ENCODE data around the gene KATNB1. TPM values are rescaled to one million over a fixed set of nuclear protein-coding genes. Genes with fewer than 3 reads are reported as not detected.

The KATNB1 gene
- total RNA-seq, 1 experiment from 2014 or later = 60.4 TPM

DNA sequence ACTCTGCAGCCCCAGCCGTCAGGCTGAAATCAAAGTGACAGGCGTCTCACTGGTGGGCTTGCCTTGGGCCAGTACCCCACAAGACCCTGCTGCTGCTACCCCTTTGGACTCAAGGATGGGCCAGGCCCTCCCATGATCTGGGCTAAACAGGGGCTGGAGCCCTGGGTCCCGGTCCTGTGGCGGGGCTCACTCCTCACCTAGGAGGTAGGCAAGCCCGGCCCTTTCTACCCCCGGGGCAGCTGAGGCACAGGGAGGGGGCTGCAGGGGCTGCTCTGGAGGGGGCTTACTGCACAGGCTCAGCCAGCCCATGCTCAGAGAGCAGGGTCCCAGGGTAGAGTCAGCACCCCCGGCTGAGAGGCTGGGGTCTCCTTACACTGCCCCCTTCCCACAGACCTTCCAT is 23.6 kb downstream of the KATNB1 start (continued):
- TF ChIP-seq, protein P1, sequence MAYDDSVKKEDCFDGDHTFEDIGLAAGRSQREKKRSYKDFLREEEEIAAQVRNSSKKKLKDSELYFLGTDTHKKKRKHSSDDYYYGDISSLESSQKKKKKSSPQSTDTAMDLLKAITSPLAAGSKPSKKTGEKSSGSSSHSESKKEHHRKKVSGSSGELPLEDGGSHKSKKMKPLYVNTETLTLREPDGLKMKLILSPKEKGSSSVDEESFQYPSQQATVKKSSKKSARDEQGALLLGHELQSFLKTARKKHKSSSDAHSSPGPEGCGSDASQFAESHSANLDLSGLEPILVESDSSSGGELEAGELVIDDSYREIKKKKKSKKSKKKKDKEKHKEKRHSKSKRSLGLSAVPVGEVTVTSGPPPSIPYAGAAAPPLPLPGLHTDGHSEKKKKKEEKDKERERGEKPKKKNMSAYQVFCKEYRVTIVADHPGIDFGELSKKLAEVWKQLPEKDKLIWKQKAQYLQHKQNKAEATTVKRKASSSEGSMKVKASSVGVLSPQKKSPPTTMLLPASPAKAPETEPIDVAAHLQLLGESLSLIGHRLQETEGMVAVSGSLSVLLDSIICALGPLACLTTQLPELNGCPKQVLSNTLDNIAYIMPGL (CRISPR knock-in tag; IDR thresholded peaks at IDR 0.05) = no peak
- TF ChIP-seq ELF4 (CRISPR knock-in tag; IDR thresholded peaks at IDR 0.05; ENCODE audit: low read depth) (no peak), NFE2L1 (CRISPR knock-in tag; IDR thresholded peaks at IDR 0.05) (no peak), CREB1 (CRISPR knock-in tag; IDR thresholded peaks at IDR 0.05) (no peak), JUN (CRISPR knock-in tag; IDR thresholded peaks at IDR 0.05) (no peak), SMAD3 (CRISPR knock-in tag; IDR thresholded peaks at IDR 0.05; ENCODE audit: borderline replicate concordance) (no peak), SP1 (CRISPR knock-in tag; conservative IDR thresholded peaks at IDR 0.05) (no peak)
- TF ChIP-seq, protein P2, sequence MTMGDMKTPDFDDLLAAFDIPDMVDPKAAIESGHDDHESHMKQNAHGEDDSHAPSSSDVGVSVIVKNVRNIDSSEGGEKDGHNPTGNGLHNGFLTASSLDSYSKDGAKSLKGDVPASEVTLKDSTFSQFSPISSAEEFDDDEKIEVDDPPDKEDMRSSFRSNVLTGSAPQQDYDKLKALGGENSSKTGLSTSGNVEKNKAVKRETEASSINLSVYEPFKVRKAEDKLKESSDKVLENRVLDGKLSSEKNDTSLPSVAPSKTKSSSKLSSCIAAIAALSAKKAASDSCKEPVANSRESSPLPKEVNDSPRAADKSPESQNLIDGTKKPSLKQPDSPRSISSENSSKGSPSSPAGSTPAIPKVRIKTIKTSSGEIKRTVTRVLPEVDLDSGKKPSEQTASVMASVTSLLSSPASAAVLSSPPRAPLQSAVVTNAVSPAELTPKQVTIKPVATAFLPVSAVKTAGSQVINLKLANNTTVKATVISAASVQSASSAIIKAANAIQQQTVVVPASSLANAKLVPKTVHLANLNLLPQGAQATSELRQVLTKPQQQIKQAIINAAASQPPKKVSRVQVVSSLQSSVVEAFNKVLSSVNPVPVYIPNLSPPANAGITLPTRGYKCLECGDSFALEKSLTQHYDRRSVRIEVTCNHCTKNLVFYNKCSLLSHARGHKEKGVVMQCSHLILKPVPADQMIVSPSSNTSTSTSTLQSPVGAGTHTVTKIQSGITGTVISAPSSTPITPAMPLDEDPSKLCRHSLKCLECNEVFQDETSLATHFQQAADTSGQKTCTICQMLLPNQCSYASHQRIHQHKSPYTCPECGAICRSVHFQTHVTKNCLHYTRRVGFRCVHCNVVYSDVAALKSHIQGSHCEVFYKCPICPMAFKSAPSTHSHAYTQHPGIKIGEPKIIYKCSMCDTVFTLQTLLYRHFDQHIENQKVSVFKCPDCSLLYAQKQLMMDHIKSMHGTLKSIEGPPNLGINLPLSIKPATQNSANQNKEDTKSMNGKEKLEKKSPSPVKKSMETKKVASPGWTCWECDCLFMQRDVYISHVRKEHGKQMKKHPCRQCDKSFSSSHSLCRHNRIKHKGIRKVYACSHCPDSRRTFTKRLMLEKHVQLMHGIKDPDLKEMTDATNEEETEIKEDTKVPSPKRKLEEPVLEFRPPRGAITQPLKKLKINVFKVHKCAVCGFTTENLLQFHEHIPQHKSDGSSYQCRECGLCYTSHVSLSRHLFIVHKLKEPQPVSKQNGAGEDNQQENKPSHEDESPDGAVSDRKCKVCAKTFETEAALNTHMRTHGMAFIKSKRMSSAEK (CRISPR knock-in tag; IDR thresholded peaks at IDR 0.05; ENCODE audit: borderline replicate concordance) = no peak
- TF ChIP-seq, protein P3, sequence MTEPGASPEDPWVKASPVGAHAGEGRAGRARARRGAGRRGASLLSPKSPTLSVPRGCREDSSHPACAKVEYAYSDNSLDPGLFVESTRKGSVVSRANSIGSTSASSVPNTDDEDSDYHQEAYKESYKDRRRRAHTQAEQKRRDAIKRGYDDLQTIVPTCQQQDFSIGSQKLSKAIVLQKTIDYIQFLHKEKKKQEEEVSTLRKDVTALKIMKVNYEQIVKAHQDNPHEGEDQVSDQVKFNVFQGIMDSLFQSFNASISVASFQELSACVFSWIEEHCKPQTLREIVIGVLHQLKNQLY (CRISPR knock-in tag; IDR thresholded peaks at IDR 0.05) = no peak
- TF ChIP-seq, protein P4, sequence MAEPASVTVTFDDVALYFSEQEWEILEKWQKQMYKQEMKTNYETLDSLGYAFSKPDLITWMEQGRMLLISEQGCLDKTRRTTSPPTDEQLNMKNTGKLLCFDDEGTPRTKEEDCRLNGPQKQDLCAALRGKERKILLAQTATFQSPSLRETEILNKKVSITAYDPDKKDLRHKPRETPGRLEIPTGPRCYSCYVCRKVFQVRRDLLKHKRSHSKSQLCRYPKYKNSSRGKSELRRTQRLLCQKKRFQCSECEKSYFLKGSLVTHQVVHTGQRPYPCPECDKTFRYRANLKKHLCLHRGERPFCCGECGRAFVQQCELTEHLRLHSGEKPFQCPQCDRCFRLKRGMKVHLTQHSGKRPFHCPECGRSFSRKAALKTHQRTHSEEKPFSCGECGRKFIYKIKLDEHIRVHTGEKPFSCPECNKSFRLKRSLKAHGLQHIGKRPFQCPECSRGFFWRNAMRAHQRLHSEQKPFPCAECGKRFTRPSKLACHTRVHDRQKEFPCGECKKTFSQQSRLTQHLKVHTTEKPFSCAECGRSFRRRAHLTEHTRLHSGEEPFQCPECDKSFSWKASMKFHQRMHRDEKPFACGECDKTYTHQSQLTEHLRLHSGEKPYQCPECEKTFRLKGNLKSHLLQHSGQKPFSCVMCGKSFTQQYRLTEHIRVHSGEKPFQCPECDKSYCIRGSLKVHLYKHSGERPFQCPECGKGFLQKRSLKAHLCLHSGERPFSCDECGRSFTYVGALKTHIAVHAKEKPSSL (CRISPR knock-in tag; conservative IDR thresholded peaks at IDR 0.05) = no peak

DNA sequence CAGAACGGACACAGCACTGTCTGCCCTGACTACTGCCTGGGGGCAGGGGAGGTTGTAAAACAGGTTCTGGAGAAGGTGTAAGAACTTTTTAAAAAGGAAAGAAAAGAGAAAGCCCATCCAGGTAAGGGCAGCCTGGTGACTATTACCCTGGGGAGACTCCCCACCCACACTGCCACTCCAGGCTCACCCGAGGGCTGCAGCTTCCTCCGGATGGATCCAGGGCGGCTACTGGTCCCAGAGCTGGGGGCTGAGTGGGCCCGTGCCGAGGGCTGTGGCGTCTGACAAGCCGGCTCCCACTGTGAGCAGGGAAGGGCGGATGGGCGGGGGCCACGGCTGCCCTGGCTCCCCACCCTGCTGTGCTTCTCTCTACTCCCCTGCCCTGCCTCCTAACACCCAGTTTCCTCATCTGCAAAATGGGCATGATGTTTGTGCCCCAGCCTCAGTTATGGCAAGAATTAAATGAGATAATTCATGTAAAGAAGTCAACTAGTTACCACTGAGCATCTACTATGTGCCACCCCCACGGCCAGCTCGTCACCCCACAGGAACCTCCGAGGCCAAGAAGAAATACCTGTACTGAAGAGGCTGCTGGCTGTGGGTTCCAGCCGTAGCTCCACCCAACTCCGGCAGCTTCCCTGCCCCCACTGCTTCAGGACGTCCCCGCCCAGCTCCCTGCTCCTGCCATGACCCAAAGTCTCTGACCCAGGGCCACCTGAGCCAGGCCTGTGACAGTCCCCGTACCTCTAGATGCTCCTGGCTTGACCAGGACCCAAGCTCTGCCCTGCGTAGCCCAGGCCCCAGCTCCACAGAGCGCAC is 24.2 kb downstream of the KATNB1 start:
- peaks cover 14% of the 10 kb centered on the region for H3K4me1 Mint-ChIP-seq
- H3K27me3 Mint-ChIP-seq (ENCODE audit: low read depth) = no peaks in the 10 kb centered on the region
- TF ChIP-seq SP1 (CRISPR knock-in tag; conservative IDR thresholded peaks at IDR 0.05) = no peak
- TF ChIP-seq NR3C1 (CRISPR knock-in tag; conservative IDR thresholded peaks at IDR 0.05; ENCODE audit: low read depth) = no peak
- no peak for TF ChIP-seq EMX1 (CRISPR knock-in tag; IDR thresholded peaks at IDR 0.05)
- TF ChIP-seq, protein P5, sequence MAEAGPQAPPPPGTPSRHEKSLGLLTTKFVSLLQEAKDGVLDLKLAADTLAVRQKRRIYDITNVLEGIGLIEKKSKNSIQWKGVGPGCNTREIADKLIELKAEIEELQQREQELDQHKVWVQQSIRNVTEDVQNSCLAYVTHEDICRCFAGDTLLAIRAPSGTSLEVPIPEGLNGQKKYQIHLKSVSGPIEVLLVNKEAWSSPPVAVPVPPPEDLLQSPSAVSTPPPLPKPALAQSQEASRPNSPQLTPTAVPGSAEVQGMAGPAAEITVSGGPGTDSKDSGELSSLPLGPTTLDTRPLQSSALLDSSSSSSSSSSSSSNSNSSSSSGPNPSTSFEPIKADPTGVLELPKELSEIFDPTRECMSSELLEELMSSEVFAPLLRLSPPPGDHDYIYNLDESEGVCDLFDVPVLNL (CRISPR knock-in tag; IDR thresholded peaks at IDR 0.05; ENCODE audit: borderline replicate concordance, low read depth) = no peak
- no peak for TF ChIP-seq CREM (CRISPR knock-in tag; IDR thresholded peaks at IDR 0.05)
- no peak for TF ChIP-seq ELF4 (CRISPR knock-in tag; IDR thresholded peaks at IDR 0.05; ENCODE audit: low read depth)
- TF ChIP-seq, protein P6, sequence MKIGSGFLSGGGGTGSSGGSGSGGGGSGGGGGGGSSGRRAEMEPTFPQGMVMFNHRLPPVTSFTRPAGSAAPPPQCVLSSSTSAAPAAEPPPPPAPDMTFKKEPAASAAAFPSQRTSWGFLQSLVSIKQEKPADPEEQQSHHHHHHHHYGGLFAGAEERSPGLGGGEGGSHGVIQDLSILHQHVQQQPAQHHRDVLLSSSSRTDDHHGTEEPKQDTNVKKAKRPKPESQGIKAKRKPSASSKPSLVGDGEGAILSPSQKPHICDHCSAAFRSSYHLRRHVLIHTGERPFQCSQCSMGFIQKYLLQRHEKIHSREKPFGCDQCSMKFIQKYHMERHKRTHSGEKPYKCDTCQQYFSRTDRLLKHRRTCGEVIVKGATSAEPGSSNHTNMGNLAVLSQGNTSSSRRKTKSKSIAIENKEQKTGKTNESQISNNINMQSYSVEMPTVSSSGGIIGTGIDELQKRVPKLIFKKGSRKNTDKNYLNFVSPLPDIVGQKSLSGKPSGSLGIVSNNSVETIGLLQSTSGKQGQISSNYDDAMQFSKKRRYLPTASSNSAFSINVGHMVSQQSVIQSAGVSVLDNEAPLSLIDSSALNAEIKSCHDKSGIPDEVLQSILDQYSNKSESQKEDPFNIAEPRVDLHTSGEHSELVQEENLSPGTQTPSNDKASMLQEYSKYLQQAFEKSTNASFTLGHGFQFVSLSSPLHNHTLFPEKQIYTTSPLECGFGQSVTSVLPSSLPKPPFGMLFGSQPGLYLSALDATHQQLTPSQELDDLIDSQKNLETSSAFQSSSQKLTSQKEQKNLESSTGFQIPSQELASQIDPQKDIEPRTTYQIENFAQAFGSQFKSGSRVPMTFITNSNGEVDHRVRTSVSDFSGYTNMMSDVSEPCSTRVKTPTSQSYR (CRISPR knock-in tag; IDR thresholded peaks at IDR 0.05) = no peak
- CTCF ChIA-PET = interaction anchor here (0.6 to 2.9 kb wide), 15 partner anchors 8 to 363 kb away, joined by 3 to 18 read pairs (median 4); partner anchors contain the start of gene KATNB1
- DNase-seq (ENCODE audit: low spot score) (no peak), ATAC-seq (no peak)
- POLR2A ChIA-PET = interaction anchor here (0.7 kb wide), 1 partner anchor 16 kb away, joined by 3 read pairs; no protein-coding TSS in a partner anchor
- H3K36me3 Mint-ChIP-seq = peaks cover 2% of the 10 kb centered on the region; the same call in 1 of the 2 replicates
- no peak overlapping the region for H3K4me3 Mint-ChIP-seq
- H3K27ac Mint-ChIP-seq = peak overlapping the region; percentile 83
- H3K9me3 Mint-ChIP-seq = no peaks in the 10 kb centered on the region
